ENCODE results near the gene FCF1. TPM values are rescaled to one million over a fixed set of nuclear protein-coding genes. Genes with fewer than 3 reads are reported as not detected.

The FCF1 gene
- total and polyA plus RNA-seq, 2 of the 4 experiments (the other 2 are of a cell fraction) = 37.1 to 45.5 TPM

- H2AK5ac ChIP-seq (ENCODE audit: low read depth, low read length) = no peak overlapping the region
- no peaks in the 10 kb centered on the region for H3K9me3 ChIP-seq (ENCODE audit: control insufficient read depth, insufficient read depth, low read length)
- no peak overlapping the region for H3K23ac ChIP-seq (ENCODE audit: low read depth, low read length)
- H2BK20ac ChIP-seq (ENCODE audit: low read depth, low read length) = no peak overlapping the region
- no peak overlapping the region for H3K4me2 ChIP-seq (ENCODE audit: low read depth, low read length)
- H2BK120ac ChIP-seq (ENCODE audit: low read depth, low read length) = no peak overlapping the region
- no peak overlapping the region for H2AFZ ChIP-seq (replicated peaks; ENCODE audit: low read length, poor library complexity)
- in situ Hi-C loops (cut with MboI; ENCODE audit: low sequenced_read_pairs) = no loop called here
- no peak overlapping the region for H2AK9ac ChIP-seq (replicated peaks; ENCODE audit: low read depth, low read length, poor library complexity)
- no peak for ATAC-seq (ENCODE audit: low read depth)
- no peak overlapping the region for H3K9ac ChIP-seq (ENCODE audit: low read depth, low read length)
- no peaks in the 10 kb centered on the region; the same call in 1 of the 2 replicates for H3K9me1 ChIP-seq (ENCODE audit: insufficient read depth, low read length)
- no peak overlapping the region for H3K18ac ChIP-seq (ENCODE audit: low read depth, low read length)
- H4K5ac ChIP-seq (ENCODE audit: low read depth, low read length) = no peak overlapping the region
- no peak overlapping the region for H3K14ac ChIP-seq (replicated peaks; ENCODE audit: low read depth, low read length)
- H3K27me3 ChIP-seq (ENCODE audit: control insufficient read depth, insufficient read depth, low read length) = no peaks in the 10 kb centered on the region
- no peak overlapping the region for H4K8ac ChIP-seq (ENCODE audit: low read depth in 2 of 2, low read length in 2 of 2)
- no TSS peak for BruUV-seq (replicated peaks)
- no peak overlapping the region for H3K4ac ChIP-seq (ENCODE audit: low read depth, low read length)
- no peak overlapping the region for H2BK5ac ChIP-seq (ENCODE audit: low read depth, low read length, poor library complexity, severe bottlenecking)
- no peak for DNase-seq
- POLR2A ChIA-PET (ENCODE audit: unreplicated experiment) = no interaction called here
- 20% methylated on average over 1 of the region's 3 CpGs; no CpG with 5 or more reads in 1 of the 2 experiments for WGBS, 2 experiments (ENCODE audit: extremely low coverage in 2 of 2, insufficient read length in 1 of 2)
- H4K20me1 ChIP-seq (ENCODE audit: insufficient read depth, low read length) = no peaks in the 10 kb centered on the region
- dilution Hi-C loops (cut with HindIII; ENCODE audit: low sequenced_read_pairs, unreplicated experiment) = no loop called here
- intact Hi-C loops (cut with micrococcal nuclease) = no loop called here
- TF ChIP-seq RCOR1 (IDR thresholded peaks at IDR 0.05; ENCODE audit: insufficient replicate concordance, low read length) (no peak), RFX5 (IDR thresholded peaks at IDR 0.05; ENCODE audit: low read depth, low read length) (no peak), CHD1 (IDR thresholded peaks at IDR 0.05; ENCODE audit: low read depth, low read length) (no peak), MXI1 (IDR thresholded peaks at IDR 0.05; ENCODE audit: borderline replicate concordance, low read depth, low read length) (no peak), RAD21 (IDR thresholded peaks at IDR 0.05; ENCODE audit: low read length) (no peak), CEBPB (IDR thresholded peaks at IDR 0.05; ENCODE audit: low read depth, low read length) (no peak), POLR2A (IDR thresholded peaks at IDR 0.05; ENCODE audit: low read depth, low read length) (no peak), MAZ (IDR thresholded peaks at IDR 0.05; ENCODE audit: borderline replicate concordance, low read depth, low read length) (no peak), BHLHE40 (IDR thresholded peaks at IDR 0.05; ENCODE audit: low read depth, low read length) (no peak), FOS (IDR thresholded peaks at IDR 0.05; ENCODE audit: low read depth, low read length) (no peak), NFE2L2 (IDR thresholded peaks at IDR 0.05; ENCODE audit: low read depth, low read length) (no peak), MAFK (IDR thresholded peaks at IDR 0.05; ENCODE audit: low read depth, low read length) (no peak)
- TF ChIP-seq, protein P1, sequence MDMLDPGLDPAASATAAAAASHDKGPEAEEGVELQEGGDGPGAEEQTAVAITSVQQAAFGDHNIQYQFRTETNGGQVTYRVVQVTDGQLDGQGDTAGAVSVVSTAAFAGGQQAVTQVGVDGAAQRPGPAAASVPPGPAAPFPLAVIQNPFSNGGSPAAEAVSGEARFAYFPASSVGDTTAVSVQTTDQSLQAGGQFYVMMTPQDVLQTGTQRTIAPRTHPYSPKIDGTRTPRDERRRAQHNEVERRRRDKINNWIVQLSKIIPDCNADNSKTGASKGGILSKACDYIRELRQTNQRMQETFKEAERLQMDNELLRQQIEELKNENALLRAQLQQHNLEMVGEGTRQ (IDR thresholded peaks at IDR 0.05; ENCODE audit: low read depth, low read length) = no peak
- TF ChIP-seq, protein P2, sequence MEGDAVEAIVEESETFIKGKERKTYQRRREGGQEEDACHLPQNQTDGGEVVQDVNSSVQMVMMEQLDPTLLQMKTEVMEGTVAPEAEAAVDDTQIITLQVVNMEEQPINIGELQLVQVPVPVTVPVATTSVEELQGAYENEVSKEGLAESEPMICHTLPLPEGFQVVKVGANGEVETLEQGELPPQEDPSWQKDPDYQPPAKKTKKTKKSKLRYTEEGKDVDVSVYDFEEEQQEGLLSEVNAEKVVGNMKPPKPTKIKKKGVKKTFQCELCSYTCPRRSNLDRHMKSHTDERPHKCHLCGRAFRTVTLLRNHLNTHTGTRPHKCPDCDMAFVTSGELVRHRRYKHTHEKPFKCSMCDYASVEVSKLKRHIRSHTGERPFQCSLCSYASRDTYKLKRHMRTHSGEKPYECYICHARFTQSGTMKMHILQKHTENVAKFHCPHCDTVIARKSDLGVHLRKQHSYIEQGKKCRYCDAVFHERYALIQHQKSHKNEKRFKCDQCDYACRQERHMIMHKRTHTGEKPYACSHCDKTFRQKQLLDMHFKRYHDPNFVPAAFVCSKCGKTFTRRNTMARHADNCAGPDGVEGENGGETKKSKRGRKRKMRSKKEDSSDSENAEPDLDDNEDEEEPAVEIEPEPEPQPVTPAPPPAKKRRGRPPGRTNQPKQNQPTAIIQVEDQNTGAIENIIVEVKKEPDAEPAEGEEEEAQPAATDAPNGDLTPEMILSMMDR (conservative IDR thresholded peaks at IDR 0.05; ENCODE audit: low read depth, low read length) = no peak
- no peak overlapping the region for H3K56ac ChIP-seq (ENCODE audit: extremely low read depth, insufficient read depth, low read length)
- H3K4me3 ChIP-seq (ENCODE audit: insufficient read depth, low read depth, low read length) = no peak overlapping the region
- H2BK15ac ChIP-seq (ENCODE audit: low read depth, low read length) = no peak overlapping the region
- CTCF ChIA-PET = no interaction called here
- no peaks in the 10 kb centered on the region for H3K4me1 ChIP-seq (ENCODE audit: control insufficient read depth, insufficient read depth, low read length)
- H4K91ac ChIP-seq (ENCODE audit: insufficient read depth, low read depth, low read length) = no peak overlapping the region
- peaks cover 31% of the 10 kb centered on the region for H3K36me3 ChIP-seq (ENCODE audit: control insufficient read depth, insufficient read depth, low read length)
- no peak overlapping the region for H3K27ac ChIP-seq (ENCODE audit: insufficient read depth, low read length)
- H3K79me1 ChIP-seq (ENCODE audit: low read depth in 1 of 2, low read length in 2 of 2) = peaks cover 17 to 25% of the 10 kb centered on the region in 2 experiments; a peak in 3 of 4 replicates
These were observed 26.8 kb upstream of the FCF1 start for GRCh38 chr14:74685921-74686678.
